NCI-H2196 (cell line): Measurements from ENCODE around the gene RGSL1.
"Not testable (repeated sequence)": the region's sequence is repeated elsewhere in the genome, so short reads cannot be mapped to it uniquely, and the experiment has no call there.

Source experiments
- DNase-seq: peaks from one replicate; lab custom pipeline; 2025; ENCODE audit not compliant: unreplicated experiment; lab: John Stamatoyannopoulos, UW

The RGSL1 gene

GRCh38 chr1:182446033-182446669 is 3.8 kb upstream of the RGSL1 start:
- peak; percentile 53 for DNase-seq

GRCh38 chr1:182447124-182447523 is 2.8 kb upstream of the RGSL1 start:
- DNase-seq, result not testable (repeated sequence)

DNA sequence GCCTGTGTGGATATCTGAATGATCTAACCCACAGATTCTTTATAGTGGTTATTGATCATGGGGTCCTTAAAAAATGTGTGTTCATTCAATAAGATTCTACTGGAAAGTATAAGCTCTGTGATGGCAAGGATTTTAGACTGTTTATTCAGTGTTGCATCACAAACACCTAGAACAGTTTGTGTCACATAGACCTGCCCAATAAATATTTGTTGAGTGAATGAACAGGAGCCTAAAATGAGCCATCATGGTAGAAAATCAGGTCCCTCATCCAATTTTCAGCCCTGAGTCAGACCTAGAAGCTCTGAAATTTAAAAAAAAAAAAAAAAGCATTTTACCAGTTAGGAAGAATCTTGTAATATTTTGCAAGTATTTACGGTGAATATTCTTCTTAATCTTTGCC is 2.3 kb upstream of the RGSL1 start:
- no peak for DNase-seq

- no peak for DNase-seq
Observed at GRCh38 chr1:182453631-182454030, 3.7 kb downstream of the RGSL1 start.

DNA sequence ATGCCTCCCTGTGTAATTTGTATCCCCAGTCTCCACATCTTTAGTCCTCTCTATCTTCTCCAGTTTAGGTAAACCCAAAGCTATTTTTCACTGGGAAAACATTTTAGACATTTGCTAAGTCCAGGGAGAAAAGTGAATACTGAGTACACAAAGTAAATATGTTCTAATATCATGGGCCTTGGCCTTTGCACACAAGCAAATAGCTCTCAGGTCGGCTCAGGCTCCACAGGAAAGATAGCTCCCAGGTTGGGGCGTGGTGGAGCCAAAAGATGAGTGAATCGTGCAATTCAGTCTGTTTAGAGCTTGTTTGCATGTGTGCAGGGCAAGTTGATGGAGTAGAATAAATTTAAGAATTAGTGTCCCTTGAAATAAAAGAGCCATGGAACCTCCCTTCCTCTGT is 7.9 kb downstream of the RGSL1 start:
- DNase-seq, result no peak

GRCh38 chr1:182459949-182460348 is 10.0 kb downstream of the RGSL1 start:
- DNase-seq, result no peak

- no peak for DNase-seq
Observed at GRCh38 chr1:182460550-182460951, 10.6 kb downstream of the RGSL1 start.

GRCh38 chr1:182473556-182473955 is 23.6 kb downstream of the RGSL1 start:
- no peak for DNase-seq

DNA sequence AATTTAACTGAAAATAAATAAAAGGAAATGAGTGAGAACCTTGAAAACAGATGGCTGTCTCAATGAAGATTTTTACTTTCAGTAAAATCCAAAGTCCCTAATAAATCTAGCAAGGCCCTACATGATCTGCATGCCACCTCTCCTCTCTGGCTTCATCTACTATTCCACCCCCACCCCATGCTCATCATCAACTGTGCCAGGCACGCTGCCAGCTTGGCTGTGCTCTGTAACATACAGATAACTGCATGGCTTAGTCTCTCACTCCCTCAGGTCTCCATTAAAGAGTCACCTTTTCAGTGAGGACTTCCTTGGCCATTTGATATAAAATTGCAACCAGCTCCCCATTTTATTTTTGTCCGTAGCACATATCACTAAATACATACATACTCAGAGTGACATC is 26.7 kb downstream of the RGSL1 start:
- no peak for DNase-seq

- no peak for DNase-seq
Observed at GRCh38 chr1:182478238-182478637, 28.3 kb downstream of the RGSL1 start.

DNA sequence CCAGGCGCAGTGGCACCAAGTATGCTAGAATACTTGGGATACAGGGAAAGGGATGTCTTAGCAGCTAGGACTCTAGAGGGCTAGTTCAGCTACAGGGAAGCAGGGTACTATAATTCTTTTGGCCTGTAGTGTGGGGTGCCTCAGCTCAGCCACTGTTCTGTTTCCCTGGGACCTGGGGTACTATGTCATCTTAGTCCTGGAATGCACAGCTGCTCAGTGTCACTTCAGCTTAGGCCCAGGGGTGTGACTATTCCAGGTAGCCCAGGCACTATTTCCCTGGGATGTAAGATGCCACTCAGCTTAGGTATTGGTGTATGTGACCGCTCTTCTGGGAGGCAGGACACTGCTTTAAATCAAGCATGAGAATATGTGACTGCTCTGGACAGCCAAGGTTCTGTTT is 34.1 kb downstream of the RGSL1 start:
- no peak for DNase-seq

DNA sequence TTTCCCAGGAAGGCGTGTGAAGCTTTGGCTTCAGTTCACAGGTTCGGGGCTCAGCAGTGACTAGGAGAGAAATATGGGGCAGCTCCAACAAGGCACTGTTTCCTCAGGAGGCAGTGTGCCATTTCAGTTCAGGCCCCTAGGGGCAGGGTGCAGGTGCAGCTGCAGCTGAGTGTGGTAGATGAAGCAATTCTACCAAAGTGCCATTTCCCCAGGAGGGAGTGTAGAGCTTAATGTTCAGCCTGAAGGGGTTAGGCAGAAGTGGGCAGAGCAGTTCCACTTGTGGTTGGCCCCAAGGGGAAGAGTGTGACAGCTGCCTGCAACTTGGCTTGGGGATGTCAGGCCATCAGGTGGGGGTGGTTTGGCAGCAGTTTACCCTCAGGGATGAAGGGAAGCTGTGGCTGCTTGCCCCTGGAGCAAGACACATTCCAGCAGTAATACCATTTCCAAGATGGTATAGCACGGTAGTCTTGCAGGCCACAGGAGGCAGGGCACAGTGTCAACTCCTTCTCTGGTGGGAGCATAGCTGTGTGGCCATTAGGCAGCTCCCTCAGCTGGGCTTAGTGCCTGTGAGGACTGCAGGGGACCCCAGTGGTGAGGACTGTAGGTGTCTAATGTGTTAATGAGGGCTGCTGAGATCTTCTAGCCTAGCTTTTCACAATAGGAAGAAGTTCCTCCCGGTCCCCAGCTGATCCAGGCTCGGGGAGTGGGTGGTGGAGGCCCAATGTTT is 34.7 kb downstream of the RGSL1 start:
- DNase-seq, result no peak

- DNase-seq, result no peak
Observed at GRCh38 chr1:182485861-182486260, 35.9 kb downstream of the RGSL1 start.

DNA sequence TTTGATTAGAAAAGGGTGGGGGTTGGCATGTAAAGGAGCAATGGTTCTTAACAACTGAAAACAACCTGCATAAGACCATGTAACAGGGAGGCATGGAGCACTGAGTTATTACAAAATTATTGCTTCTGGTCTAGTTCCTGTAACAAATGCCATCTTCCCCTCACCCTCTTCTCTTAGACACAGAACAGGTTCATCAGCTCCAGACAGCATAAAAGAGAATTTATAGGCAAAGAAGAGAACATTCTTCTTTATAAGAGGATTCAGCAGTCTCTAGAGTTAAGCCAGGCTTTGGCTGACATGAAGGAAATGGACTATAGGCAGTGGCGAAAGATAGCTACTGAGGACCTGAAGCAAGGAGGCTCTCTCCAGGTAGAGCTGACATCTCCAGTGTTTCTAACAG is 38.9 kb downstream of the RGSL1 start:
- DNase-seq, result no peak

DNA sequence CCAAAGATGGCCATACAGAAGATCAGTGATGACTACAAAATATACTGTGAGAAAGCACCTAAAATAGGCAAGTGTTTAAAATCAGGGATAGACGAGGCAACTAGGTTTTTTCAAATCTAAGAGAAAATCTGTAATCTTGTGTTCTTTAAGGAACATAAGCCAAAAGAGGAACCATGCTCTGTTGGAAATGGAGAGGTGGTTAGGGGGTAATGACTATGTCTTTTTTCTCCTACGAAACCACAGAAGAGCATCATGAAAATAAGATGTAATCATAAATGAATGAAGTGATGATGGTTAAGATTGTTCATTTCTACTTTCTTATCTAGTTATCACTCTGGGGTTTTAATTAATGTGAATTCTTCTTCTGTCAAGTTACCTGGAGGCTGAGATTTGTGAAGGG is 43.1 kb downstream of the RGSL1 start:
- no peak for DNase-seq

DNA sequence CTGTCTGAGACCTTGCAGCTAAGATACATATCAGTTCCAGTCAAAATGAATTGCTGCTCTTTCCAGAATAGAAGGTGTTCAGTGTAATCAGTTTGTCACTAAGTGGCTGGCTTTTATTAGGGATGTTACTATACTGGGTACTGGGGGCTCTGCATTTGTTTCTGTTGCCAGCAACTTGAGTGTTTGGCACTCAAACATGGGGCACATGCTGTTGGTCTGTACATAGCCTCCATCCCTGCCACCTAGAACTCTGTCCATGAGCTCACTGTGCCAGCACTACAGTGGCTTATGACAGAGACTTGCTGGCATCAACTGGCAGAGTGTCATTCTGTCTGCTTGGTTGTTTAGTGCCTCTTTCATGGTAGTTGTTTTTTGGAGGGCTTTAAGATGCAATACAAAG is 45.1 kb downstream of the RGSL1 start:
- no peak for DNase-seq

DNA sequence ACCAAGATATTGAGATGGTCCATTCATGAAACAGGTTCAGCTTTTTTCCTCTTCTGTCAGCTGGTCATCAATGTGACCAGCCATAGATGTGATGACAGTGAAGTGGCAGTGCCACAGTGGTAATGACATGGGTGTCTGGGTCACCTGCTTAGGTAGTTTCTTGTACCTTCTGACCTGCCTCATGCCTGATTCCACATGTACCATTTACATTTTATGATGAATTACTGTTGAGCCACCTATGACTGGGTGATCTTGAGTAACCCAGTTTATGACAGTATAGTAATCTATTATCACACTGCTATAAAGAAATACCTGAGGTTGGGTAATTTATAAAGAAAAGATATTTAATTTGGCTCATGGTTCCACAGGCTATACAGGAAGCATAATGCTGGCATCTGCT is 45.7 kb downstream of the RGSL1 start:
- DNase-seq, result no peak

DNA sequence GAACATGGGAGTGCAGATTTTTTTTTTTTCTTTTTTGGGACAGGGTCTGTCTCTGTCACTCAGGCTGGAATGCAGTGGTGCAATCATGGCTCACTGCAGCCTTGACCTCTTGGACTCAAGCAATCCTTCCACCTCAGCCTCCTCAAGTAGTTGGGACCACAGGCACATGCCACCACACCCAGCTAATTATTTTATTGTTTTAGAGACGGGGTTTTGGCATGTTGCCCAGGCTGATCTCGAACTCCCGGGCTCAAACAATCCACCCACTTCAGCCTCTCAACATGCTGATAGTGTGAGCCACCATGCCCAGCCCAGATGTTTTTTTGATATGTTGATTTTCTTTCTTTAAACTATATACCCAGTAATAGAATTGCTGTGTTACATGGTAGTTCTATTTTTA is 57.7 kb downstream of the RGSL1 start:
- no peak for DNase-seq

DNA sequence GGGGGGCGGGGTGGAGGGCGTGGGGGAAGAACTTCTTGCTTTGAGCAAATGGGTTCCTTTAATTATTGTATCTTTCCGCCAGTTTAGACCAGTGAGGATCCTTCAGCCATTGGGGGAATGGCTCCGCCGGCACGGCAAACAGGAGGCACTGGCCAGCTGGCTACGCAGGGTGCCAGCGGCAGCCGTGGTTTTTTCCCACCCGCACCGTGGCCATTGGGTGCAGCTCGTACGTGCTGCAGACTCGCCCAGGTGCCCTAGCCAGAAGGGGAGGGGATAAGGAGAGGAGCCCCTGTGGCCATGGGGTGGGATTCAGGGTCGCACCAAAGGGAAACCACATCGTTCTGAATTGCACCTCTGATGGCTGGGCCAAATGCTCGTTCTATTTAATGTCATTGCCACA is 65.6 kb downstream of the RGSL1 start:
- DNase-seq, result no peak

GRCh38 chr1:182520736-182521135 is 70.8 kb downstream of the RGSL1 start:
- no peak for DNase-seq

DNA sequence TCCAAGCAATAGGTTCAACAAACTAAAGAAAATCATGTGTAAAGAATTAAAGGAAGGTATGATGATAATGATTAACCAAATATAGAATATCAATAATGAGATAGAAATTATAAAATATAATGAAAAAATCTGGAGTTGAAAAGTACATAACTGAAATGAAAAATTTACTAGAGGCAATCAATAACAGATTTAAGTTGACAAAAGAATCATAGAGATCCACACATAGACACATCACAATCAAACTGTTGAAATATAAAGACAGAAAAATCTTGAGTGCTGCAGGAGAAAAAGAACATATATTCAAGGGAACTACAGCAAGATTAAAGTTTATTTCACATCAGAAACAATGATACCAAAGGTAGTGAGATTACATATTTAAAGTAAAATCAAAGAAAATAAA is 75.4 kb downstream of the RGSL1 start:
- no peak for DNase-seq

DNA sequence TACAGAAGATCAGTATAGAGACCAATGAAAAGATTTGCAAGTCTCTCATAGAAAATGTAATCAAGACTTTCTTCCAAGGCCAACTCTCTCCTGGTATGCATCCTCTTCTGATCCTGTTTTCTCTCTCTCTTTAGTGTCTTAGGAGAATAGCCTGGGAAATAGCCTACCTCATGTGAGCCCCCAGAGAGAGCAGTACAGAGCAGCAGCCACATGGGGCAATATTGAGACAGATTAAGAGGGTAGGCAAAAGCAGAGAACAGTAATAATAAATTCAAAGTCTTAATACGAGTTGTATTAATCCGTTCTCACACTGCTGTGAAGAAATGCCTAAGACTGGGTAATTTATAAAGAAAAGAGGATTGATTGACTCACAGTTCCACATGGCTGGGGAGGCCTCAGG is 77.7 kb downstream of the RGSL1 start:
- no peak for DNase-seq

DNA sequence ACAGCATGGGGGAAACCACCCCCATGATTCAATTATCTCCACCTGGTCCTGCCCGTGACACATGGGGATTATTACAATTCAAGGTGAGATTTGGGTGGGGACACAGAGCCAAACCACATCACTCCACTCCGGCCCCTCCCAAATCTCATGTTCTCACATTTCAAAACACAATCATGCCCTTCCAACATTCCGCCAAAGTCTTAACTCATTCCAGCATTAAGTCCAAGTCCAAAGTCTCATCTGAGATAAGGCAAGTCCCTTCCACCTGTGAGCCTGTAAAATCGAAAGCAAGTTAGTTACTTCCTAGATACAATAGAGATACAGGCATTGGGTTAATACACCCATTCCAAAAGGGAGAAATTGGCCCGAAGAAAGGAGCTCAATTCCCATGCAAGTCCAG is 78.3 kb downstream of the RGSL1 start:
- not testable (repeated sequence) for DNase-seq
